Stimulated activated naive CD4-positive, alpha-beta T cell (primary cell): ENCODE data around the gene MACROD2.

ENCODE experiments used
- DNase-seq, 6 experiments: peaks; one replicate each; lab custom pipeline; 2025; lab: John Stamatoyannopoulos, UW

The MACROD2 gene

DNA sequence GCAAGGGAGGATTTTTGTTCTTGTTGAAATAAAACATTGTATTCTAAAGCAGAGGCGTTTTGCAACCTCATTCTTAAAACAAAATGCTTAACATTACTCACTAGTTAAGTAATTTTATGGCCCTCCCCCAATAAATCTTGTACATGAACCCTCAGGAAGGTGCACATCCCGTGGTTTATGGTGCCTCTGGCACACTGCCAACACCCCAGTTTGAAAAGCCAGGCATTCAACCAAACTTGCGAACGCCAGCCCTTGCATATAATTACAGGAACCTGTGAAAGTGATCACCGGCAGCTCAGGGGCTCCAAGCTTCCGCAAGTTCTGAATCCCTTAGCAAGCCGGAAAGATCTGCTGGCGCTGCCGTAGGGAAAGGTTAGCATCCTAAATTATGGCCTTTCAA, 1451.1 kb downstream of the MACROD2 start:
- DNase-seq: no peak

DNA sequence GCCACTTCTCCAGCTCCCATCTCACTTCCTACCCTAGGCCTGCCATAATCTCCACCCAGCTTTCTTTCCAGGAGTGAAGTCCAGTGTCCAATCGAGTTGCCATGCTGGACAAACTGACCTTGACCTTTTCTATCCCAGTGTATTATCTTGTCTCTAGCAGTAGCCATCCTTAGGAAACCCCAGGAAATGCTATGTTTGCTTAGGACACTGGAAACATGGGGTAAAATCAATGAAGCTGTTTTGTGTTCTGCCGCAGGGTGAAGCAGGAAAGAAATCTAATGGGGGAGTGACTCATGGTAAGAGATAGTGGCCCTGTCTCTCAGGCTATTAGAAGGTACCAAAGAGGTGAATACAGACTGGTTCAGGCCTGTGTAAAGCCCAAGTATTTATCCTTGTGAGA, 1452.2 kb downstream of the MACROD2 start:
- no peak for DNase-seq

DNA sequence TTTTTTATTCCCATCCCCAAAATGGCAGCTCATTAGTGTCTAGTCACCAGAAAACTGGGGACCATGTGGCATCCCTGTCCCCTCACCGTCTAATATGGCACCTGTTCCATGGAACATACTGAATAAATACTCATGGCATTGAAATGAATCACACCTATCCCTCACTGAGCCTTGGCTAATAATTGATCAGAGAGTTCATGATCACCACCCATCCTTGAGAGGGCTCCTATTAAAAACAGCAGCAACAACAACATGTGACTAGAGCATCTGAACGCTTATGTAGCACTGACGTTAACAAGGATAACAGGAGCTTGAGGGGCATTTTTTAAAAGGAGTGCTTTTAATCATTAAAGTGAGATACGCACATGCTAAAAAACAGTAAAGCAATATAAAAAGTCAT, 1453.7 kb downstream of the MACROD2 start:
- no peak for DNase-seq

DNA sequence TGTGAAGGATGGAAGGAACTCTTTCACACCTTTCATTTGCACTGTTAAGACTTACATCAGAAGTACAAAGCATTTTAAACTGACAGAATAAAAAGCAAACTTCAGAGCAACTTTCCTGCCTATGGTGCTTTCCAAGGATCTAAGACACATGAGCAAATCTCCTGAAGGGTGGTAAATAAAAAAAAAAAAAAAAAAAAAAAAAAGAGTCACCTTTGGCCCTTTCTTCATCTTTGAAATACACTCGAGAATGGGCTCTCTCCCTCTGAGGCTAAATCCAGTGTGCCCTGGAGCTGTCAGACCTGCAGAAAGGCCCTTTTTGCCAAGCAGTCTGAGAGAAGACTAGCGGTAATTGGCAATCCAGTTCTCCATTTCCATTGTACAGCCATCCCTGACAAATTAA, 1455.9 kb downstream of the MACROD2 start:
- no peak for DNase-seq

DNA sequence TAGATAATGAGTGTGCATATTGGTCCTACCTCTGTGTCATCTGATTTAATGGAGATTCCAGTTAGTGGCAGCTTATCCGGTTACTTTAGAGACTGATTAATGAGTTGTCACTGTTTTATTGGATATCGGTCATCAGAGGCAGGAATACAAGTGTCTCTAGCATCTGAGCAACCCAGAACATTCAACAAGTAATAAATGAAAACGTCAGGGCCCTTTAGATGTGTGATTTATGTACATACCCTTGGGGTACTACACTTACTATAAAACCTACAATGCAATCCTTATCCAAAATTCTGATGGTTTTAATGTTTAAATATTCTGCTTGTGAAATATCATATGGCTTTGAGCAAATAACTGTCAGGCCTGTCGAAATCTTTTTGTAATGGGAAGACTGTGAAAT, 1460.0 kb downstream of the MACROD2 start:
- no peak for DNase-seq

DNA sequence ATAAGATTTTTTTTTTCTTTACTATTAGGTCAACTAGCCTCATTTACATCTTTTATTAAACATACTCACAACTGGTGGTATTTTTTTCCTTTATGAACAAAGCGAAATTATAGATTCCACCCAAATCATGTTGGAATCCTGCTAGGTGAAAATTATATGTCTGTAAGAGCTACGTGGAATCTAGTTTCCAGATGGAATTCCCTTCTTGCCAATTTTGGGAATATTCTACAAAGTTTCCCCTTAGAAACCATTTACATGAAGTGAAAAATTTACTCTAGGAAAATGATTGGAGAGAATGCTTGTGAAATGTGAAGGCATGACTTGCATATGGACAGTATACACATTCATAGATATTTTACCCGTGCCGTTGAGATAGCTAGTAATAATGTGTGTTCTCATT, 1466.6 kb downstream of the MACROD2 start:
- DNase-seq: no peak

DNA sequence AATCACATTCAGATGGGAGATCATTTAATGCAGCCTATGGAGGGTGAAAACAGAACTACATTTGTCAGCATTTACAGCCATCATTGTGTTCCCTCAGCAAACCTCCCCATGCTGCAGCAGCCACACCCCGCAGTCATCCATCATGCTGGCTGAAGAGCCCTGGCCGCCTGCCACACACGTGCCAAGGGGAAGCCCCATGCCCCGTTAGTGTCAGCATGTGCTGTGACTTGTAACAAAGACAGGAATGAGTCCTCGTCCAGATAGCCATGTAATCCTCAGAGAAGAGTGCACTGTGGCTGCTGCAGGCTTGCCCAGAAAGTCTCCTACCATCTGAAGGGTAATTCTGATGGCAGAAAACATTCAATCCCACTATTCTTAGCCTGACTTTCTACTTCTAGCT, 1480.2 kb downstream of the MACROD2 start:
- no peak for DNase-seq

DNA sequence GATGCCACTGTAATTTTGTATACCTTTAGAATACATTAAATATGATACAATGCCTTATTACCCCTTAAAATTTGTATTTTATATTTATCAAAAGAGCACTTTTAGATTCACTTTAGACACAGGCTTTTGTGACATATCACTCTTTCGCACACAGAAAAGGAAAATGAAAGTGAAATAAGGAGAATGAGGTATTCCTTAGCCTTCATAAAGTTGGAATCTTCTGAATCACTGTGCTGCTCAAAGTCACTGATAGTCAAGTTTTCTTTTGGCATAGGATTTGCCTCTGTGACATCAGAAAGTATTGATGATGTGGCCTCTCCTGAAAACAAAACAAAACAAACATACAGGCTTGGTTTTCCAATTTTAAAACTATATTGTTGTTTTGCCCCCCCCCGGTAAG, 1480.9 kb downstream of the MACROD2 start:
- no peak for DNase-seq

DNA sequence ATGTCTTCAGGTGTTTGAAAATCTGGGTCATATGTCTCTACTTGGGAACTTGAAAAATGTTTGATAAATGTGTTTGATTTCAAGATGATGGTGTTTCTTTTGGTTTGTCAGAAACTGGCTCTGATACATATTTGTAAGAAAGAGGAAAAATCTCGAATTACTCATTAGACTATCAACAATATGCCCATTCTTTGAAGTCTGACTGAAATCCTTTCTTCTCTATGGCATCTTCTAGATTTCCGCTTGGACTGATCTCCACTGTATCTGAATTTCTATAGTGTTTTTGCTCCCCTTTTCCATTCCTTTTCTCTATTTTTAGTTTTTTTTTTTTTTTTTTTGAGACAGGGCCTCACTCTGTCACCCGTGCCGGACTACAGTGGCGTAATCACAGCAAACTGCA, 1481.5 kb downstream of the MACROD2 start:
- DNase-seq: no peak

DNA sequence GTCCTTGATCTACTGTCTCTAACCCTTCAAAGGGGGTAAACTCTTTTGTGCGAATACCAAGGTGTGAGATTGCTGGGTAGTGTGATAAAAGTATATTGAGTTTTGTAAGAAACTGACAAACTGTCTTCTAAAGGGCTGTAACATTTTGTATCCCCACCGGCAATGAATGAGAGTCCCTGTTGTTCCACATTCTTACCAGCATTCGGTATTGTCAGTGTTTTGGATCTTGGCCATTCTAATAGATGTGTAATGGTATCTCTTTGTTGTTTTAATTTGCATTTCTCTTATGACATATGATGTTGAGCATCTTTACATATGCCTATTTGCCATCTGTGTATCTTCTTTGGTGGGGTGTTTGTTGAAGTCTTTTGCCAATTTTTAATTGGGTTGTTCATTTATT, 1487.2 kb downstream of the MACROD2 start:
- no peak for DNase-seq

DNA sequence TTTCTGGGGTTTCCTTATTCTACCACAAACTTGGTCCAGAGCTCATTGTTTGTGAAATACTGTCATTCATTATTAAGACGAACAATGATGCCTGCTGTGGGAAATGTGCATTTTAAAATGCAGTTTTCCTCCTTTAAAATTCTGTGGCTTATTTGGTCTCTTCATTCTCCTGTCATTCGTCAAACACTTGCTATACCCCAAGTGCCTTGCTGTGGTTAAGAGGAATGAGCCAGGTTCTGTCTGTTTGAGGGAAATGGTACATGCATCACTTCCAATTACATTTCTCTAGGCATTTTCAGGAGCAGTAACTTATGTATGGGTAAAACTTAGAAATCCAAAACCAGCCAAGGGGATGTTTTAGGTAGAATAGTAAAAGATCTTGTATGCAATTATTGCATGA, 1490.2 kb downstream of the MACROD2 start:
- no peak for DNase-seq

DNA sequence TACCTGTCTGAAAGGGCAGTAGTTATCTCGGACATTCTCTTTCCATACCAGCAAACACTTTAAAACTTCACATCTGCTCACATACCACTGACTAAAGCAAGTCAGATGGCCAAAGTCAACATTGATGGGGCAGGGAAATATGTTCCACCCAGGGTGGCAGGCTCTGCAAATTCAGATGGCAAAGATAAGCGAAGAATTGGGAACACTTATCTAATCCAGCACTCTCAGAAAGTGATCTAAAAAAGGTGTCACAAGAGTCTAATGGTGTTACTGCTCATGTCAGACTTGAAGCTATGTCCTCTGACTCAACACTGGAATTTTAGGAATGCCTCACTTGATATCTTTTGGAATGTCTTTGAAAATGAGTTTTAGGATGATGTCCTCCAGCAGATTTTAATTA, 1491.7 kb downstream of the MACROD2 start:
- no peak for DNase-seq

DNA sequence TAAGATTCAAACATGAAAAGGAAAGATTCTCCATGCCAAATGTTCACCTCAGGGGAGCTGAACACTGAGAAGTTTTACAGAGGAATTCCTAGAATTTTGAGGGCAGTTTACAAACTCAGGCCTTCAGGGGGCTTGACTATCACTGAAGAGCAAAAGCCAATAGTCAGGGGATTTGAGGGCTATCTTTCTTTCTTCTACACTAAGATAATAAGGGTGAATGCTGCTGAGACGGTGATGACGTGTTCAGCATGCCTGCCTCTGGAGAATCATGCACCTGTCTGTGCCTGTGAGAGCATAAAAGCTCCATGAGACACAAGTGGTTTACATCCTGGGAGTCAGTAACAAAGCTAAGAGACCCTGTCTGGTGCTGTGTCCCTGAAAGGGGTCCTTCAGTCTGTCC, 1492.4 kb downstream of the MACROD2 start:
- no peak for DNase-seq

DNA sequence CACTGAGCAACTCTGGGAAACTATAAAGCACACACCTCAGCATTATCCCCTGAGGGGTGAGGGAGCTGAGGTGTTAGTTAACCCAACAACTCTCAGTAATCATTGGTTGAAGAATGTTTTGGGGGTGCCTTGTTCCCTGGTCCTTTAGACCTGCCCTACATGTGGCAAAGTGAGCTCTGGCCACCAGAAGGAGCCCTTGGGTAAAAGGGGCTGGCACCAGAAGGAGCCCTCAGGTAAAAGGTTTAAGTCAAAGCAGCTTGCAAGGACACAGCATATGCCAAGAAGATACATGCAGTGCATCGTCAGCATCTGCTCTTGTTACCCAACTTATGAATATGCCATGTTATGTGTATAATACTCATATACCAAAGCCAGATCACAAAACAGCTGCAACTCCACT, 1496.3 kb downstream of the MACROD2 start:
- DNase-seq: no peak

DNA sequence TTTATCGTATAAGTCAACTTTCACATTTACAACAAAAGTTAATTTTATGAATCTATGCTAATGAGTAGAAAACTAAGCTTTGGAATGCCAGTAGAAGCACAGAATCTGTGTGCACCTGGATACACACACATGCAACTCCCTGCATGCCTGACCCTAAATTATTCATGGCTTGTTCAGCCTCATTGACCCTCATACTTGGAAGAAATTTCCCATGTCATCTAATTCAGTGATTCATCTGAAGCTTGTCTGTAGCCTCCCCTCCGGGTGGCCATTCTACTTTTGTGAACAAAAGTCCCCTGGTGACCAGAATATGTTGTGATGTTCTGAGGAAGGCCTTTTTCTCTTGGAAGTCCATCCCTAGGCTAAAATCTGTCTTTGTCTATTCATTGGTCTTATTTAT, 1499.5 kb downstream of the MACROD2 start:
- no peak for DNase-seq

DNA sequence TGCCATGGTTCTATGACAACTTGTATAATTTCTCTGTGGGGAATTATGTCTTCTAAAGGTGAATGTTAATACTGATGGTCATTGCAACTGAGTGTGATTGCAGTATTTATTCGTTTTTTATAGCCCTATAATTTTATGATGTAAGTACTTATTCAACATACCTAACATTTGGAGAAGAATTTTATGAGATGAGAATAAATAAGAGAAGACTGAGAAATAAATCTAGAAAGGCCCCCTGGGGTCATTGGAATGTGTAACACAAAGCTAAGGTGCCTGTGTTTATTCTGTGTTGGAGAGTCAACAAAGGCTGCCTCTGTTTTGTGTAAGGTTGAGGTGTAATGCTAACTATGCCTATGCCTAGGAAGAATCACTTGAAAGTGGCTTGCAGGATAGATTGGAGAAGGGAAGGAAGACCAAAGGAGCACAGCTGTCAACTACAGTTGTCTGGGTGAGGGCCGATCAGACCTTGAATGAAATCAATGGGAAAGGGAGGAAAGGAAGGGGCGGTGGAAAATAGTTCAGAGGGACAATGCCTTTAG, 1501.3 kb downstream of the MACROD2 start:
- no peak for DNase-seq

DNA sequence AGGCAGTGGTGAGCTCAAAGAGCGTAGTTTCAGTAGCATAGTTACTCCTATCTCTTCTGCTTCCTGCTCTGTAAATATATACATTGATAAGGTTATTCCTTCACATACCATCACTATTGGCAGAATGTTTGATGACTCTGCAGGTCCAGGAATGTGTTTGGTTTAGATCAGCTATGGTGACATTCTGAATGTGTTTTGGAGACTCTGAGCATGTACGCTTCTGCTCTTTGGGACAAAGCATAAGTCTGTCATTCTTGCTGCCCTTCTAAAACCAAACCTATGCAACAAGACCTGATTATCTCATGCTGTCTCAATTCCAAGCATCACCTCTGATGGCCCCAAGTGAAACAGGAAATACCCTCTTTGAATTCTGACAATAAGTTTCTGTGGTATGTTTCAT, 1503.6 kb downstream of the MACROD2 start:
- DNase-seq: no peak

DNA sequence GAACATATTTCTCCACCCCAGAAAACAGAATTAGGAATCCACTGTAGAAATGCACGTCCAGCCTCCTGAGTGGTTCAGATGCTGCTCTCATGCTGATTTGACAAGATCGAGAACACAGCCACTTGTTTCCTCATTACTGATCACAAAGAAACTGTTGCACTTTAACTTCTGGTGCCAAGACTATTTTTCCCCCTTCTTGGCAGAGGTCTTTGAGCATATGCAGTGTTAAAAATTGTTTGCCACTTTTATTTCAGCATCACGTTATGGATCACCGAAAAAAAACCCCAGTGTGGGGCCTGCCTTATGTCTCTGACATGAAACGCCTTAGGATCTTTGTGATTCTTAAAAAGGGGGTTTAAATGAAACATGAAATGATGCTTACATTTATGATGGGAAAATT, 1511.0 kb downstream of the MACROD2 start:
- DNase-seq: no peak

DNA sequence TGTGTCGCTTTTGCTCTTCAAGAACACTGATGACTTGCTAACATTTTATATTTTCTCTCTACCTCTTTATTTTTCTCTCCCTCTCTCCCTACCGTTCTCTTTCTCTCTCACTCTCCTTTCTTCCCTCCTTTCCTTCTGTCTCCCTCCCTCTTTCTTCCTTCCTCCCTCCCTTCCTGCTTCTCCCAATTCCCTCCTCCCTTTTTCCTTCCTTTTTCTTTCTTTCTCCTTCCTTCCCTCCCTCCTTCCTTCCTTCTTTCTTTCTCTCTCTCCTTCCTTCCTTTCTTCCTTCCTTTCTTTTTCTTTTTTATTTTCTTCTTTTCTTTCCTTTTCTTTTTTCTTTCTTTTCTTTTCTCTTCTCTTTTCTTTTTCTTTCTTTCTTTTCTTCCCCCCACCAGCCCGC, 1511.8 kb downstream of the MACROD2 start:
- DNase-seq: no peak

DNA sequence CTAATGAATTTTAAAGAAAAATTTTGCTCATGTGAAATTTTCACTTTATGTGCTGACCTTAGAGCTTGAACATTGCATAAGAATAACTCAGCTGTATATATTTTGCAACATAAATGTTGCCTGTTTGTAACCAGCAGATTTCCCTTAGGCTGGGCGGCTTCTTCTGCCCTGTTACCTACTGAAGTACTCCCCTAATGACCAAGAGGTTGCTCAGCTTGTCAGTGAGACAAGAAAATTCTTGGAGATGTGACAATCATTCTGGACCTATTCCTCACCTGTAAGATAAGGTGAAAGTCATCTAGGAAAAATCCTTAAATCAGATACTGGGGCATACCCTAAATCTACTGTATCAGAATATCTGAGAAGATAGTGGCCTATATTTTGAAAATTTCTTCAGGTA, 1516.2 kb downstream of the MACROD2 start:
- no peak for DNase-seq

DNA sequence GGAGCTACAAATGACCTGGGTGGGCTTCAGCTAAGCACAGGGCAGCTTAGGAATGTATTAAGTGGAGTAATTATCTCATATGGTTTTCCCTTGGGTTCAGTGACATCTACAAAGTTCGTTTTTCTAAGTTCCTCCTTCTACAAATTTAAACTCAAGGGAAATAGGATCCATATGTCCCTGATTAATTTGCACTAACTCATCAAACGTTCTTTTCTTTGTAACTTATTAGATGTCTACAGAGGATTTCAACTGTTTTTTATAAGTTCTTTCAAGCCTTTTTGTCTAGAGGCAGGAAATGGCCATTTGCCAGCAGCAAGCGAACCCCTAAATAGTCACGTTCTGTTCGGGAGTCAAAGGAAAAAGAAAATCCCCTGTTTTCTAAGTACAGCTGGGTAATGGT, 1517.6 kb downstream of the MACROD2 start:
- DNase-seq: no peak

DNA sequence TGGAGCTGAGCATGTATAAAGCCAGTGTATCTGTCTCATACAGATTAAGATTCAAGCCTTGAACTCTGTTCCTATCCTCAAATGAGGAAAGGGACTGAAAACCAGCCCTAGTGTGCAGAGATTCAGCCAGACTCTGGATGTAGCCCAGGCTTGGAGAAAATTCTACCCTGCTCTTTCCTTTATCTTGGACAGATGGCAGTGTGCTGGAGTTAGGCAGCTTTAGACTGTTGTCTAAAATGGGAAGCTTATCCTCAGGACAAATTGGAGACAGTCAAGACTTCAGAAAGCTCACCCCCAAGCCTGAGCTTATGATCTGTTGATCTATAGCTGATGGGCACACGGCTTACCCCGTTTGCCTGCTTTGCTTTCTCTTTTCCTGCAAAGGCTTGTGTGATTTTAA, 1520.4 kb downstream of the MACROD2 start:
- DNase-seq: no peak

DNA sequence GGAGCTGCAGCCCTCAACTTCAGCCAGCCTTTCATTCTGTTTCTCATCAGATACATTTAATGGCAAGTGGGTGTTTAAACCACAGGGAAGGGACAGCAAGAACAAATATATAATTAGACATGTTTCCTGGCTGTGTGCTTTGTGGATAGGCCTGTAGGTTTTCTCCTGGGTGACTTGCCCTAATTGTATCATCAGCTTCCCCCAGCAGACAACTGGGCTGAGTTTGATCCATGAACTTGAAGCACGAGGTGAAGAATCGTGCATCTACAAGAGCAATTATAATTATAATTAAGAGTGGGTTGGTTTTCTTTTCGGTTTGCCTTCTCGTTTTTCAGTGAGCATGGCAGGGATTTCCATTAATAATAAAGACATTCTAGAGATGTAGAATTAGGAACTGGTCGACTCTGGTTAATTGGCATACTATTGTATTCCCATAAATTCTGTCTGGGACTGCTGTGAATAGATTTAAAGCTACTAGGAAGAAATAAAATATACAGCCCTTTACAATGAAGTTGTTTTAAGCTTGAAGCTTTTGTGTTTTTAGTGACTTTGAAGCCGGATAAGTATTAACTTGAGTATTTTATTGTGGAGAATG, 1525.7 kb downstream of the MACROD2 start:
- DNase-seq: no peak

DNA sequence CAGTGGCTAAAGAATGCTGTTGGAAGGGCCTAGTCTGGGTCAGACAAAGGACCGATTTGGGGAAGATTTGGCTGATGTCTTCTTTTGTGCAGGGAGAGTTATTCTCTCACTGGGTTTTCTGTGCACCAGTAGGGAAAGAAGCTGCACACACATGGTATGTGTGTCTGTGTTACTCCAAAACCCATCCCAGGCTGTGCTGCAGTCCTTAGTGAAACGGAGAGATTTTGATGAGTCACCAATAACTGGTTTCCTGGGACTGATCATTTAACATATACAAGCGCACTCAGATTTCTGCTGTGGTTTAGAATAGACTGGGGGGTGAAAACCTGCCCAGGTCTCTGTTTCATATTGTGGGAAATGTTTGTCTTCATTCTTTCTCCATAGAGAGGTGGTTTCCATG, 1528.1 kb downstream of the MACROD2 start:
- no peak for DNase-seq
